ENCODE data around the gene SRCIN1.

- TF ChIP-seq, protein P1, sequence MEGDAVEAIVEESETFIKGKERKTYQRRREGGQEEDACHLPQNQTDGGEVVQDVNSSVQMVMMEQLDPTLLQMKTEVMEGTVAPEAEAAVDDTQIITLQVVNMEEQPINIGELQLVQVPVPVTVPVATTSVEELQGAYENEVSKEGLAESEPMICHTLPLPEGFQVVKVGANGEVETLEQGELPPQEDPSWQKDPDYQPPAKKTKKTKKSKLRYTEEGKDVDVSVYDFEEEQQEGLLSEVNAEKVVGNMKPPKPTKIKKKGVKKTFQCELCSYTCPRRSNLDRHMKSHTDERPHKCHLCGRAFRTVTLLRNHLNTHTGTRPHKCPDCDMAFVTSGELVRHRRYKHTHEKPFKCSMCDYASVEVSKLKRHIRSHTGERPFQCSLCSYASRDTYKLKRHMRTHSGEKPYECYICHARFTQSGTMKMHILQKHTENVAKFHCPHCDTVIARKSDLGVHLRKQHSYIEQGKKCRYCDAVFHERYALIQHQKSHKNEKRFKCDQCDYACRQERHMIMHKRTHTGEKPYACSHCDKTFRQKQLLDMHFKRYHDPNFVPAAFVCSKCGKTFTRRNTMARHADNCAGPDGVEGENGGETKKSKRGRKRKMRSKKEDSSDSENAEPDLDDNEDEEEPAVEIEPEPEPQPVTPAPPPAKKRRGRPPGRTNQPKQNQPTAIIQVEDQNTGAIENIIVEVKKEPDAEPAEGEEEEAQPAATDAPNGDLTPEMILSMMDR (IDR thresholded peaks at IDR 0.05) = no peak
- no peak for TF ChIP-seq POLR2AphosphoS5 (IDR thresholded peaks at IDR 0.05)
Observed at GRCh38 chr17:38540514-38541045, 65.2 kb downstream of the SRCIN1 start.

Measured in breast epithelium (tissue), 3 donors.